MM.1S (cell line): ENCODE data around the gene SCAANT1.

Source experiments
- EZH2 ChIP-seq: fragments of 300-600 bp; sonication (generic); optimal IDR thresholded peaks from 2 replicates; pipeline ENCODE3; 2017; ENCODE audit warnings: low read depth, mild to moderate bottlenecking, antibody characterized with exemption, low read length, mixed read lengths
- EZH2phosphoT487 ChIP-seq: fragments of 300-600 bp; sonication (generic); IDR thresholded peaks from 2 replicates; pipeline ENCODE4 v1.6.1; 2018; ENCODE audit warnings: antibody characterized with exemption, low read length
- TF ChIP-seq, protein P1 (sequence below): fragments of 300-600 bp; sonication (generic); IDR thresholded peaks from 2 replicates; pipeline ENCODE4 v1.5.1; 2016; ENCODE audit warnings: antibody characterized with exemption, low read length, mixed read lengths

GRCh38 chr3:63869940-63870614, 42.1 kb downstream of the SCAANT1 start:
- TF ChIP-seq, protein P1, sequence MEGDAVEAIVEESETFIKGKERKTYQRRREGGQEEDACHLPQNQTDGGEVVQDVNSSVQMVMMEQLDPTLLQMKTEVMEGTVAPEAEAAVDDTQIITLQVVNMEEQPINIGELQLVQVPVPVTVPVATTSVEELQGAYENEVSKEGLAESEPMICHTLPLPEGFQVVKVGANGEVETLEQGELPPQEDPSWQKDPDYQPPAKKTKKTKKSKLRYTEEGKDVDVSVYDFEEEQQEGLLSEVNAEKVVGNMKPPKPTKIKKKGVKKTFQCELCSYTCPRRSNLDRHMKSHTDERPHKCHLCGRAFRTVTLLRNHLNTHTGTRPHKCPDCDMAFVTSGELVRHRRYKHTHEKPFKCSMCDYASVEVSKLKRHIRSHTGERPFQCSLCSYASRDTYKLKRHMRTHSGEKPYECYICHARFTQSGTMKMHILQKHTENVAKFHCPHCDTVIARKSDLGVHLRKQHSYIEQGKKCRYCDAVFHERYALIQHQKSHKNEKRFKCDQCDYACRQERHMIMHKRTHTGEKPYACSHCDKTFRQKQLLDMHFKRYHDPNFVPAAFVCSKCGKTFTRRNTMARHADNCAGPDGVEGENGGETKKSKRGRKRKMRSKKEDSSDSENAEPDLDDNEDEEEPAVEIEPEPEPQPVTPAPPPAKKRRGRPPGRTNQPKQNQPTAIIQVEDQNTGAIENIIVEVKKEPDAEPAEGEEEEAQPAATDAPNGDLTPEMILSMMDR: no peak
- TF ChIP-seq EZH2phosphoT487 (no peak), EZH2 (no peak)
